Activated CD4-positive, CD25-positive, alpha-beta regulatory T cell (primary cell): ENCODE data around the gene SUFU.

Experiments
- DNase-seq, 4 experiments: peaks; one replicate each; lab custom pipeline; 2025; lab: John Stamatoyannopoulos, UW

Gene SUFU

GRCh38 chr10:102597131-102597991, 93.6 kb downstream of the SUFU start:
- DNase-seq: no peak

GRCh38 chr10:102598243-102598642, 94.5 kb downstream of the SUFU start:
- DNase-seq: no peak

GRCh38 chr10:102599565-102600327, 96.0 kb downstream of the SUFU start:
- no peak for DNase-seq

GRCh38 chr10:102600816-102601215, 97.0 kb downstream of the SUFU start:
- no peak for DNase-seq

GRCh38 chr10:102601639-102602038, 97.9 kb downstream of the SUFU start:
- DNase-seq: no peak

- no peak for DNase-seq
Measured at GRCh38 chr10:102602272-102603045, 98.7 kb downstream of the SUFU start.

- no peak for DNase-seq
Measured at GRCh38 chr10:102603946-102604345, 100.2 kb downstream of the SUFU start.

GRCh38 chr10:102604439-102604841, 100.7 kb downstream of the SUFU start:
- no peak for DNase-seq

GRCh38 chr10:102605712-102606111, 101.9 kb downstream of the SUFU start:
- DNase-seq: no peak

GRCh38 chr10:102608487-102608886, 104.7 kb downstream of the SUFU start:
- no peak for DNase-seq

GRCh38 chr10:102610441-102610887, 106.7 kb downstream of the SUFU start:
- DNase-seq: no peak

GRCh38 chr10:102611514-102612087, 107.8 kb downstream of the SUFU start:
- DNase-seq: no peak

- DNase-seq: peak in 2 of 4 experiments; percentile 16 to 17
Measured at GRCh38 chr10:102612964-102613275, 109.1 kb downstream of the SUFU start.

GRCh38 chr10:102613286-102613685, 109.5 kb downstream of the SUFU start:
- DNase-seq: no peak

GRCh38 chr10:102613785-102614184, 110.0 kb downstream of the SUFU start:
- no peak for DNase-seq

- no peak for DNase-seq
Measured at GRCh38 chr10:102614888-102615287, 111.1 kb downstream of the SUFU start.

- DNase-seq: no peak
Measured at GRCh38 chr10:102615361-102615760, 111.6 kb downstream of the SUFU start.

GRCh38 chr10:102616066-102616770, 112.4 kb downstream of the SUFU start:
- no peak for DNase-seq

GRCh38 chr10:102617041-102617440, 113.3 kb downstream of the SUFU start:
- DNase-seq: no peak

- no peak for DNase-seq
Measured at GRCh38 chr10:102617816-102618215, 114.0 kb downstream of the SUFU start.

- DNase-seq: no peak
Measured at GRCh38 chr10:102619281-102619981, 115.7 kb downstream of the SUFU start.
